ACC112 (cell line): ENCODE data around the gene ELOVL1.
A peak's percentile ranks its signal among the peaks of the same experiment; 100 is the strongest.

Experiments used
- H2AFZ ChIP-seq: fragments of 200-600 bp; sonication (generic); one replicate; pipeline ENCODE4 v1.6.0; 2017; ENCODE audit warnings: antibody characterized with exemption, low read length; ENCODE audit not compliant: unreplicated experiment
- H3K27ac ChIP-seq: fragments of 200-600 bp; sonication (generic); 2 replicates; pipeline ENCODE4 v1.5.1; 2014; ENCODE audit warnings: low read depth, mild to moderate bottlenecking, antibody characterized with exemption, low read length, moderate library complexity
- H3K27me3 ChIP-seq: fragments of 200-600 bp; sonication (generic); 2 replicates; pipeline ENCODE4 v1.6.1; 2014; ENCODE audit warnings: mild to moderate bottlenecking, antibody characterized with exemption, low read length, moderate library complexity, mixed read lengths; ENCODE audit not compliant: insufficient read depth
- H3K36me3 ChIP-seq: fragments of 200-600 bp; sonication (generic); 2 replicates; pipeline ENCODE4 v1.6.1; 2016; ENCODE audit warnings: mild to moderate bottlenecking, antibody characterized with exemption, low read length, moderate library complexity, mixed read lengths; ENCODE audit not compliant: insufficient read depth
- H3K4me1 ChIP-seq: fragments of 200-600 bp; sonication (generic); one replicate; pipeline ENCODE4 v1.6.1; 2016; ENCODE audit warnings: low read length, mixed read lengths; ENCODE audit not compliant: insufficient read depth, unreplicated experiment, control insufficient read depth
- H3K4me3 ChIP-seq: fragments of 200-600 bp; sonication (generic); 2 replicates; pipeline ENCODE4 v1.5.1; 2014; ENCODE audit warnings: mild to moderate bottlenecking, low read depth, low read length
- H3K79me2 ChIP-seq: fragments of 200-600 bp; sonication (generic); one replicate; pipeline ENCODE4 v1.6.0; 2016; ENCODE audit warnings: low read length; ENCODE audit not compliant: control insufficient read depth, unreplicated experiment, insufficient read depth

ELOVL1 gene

GRCh38 chr1:43366601-43367025 lies 1.2 kb downstream of the ELOVL1 start:
- H3K4me1 ChIP-seq, result peaks cover 49% of the 10 kb centered on the region
- peak overlapping the region; percentile 86 for H3K4me3 ChIP-seq
- no peak overlapping the region for H2AFZ ChIP-seq
- H3K79me2 ChIP-seq, result peaks cover 54% of the 10 kb centered on the region
- no peaks in the 10 kb centered on the region for H3K27me3 ChIP-seq
- no peak overlapping the region for H3K27ac ChIP-seq
- peaks cover 25% of the 10 kb centered on the region for H3K36me3 ChIP-seq

DNA sequence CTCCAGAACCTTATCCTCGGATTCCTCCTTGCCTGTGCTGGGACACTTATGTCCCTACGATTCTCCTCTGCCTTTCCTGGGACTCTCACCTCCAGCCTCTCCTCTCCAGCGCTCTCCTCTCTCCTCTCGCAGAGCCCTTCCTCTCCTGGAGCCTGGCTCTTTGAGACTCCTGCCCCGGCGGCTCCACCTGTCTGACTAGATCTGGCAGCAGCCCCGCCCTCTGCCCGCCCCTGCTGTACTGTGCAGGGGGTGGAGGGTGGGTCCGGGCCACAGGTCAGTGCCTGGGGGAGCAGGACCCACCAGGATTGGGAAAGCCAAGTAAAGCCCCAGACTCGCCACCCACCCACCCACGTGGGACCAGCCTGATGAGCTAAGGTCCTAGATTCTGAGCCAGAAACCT lies 1.6 kb downstream of the ELOVL1 start:
- Histone ChIP-seq H3K79me2 (peaks cover 58% of the 10 kb centered on the region), H3K27ac (no peak overlapping the region), H3K27me3 (no peaks in the 10 kb centered on the region), H3K4me1 (peaks cover 50% of the 10 kb centered on the region), H2AFZ (no peak overlapping the region), H3K36me3 (peaks cover 25% of the 10 kb centered on the region), H3K4me3 (peak overlapping the region; percentile 86)

DNA sequence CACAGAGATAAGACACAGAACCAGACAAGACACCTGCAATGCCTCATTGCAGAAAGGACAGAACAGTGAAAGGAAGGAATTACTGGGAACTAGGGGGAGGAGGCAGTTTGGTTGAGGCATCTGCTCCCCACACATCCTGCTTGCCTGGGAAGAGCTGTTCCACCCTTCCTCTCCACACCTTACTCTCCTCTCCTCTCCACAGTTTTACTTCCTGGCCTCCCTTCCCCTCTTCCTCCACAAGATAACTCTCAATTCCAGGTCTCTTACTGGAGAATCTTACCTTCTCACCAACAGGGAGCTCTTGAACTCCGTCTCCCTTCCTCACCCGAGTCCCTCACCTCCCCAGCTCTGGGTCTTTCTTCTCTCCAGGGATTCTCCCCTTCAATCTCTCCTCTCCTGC lies 2.1 kb downstream of the ELOVL1 start:
- Histone ChIP-seq H3K79me2 (peaks cover 60% of the 10 kb centered on the region), H3K27me3 (no peaks in the 10 kb centered on the region), H3K27ac (no peak overlapping the region), H3K4me1 (peaks cover 50% of the 10 kb centered on the region), H2AFZ (no peak overlapping the region), H3K36me3 (peaks cover 29% of the 10 kb centered on the region), H3K4me3 (peak overlapping the region; percentile 86; the same call in 1 of the 2 replicates)

GRCh38 chr1:43363935-43364525 lies 3.8 kb downstream of the ELOVL1 start:
- Histone ChIP-seq H3K79me2 (peaks cover 69% of the 10 kb centered on the region), H2AFZ (no peak overlapping the region), H3K27me3 (no peaks in the 10 kb centered on the region), H3K4me1 (peaks cover 56% of the 10 kb centered on the region), H3K27ac (no peak overlapping the region; the same call in 1 of the 2 replicates), H3K4me3 (no peak overlapping the region), H3K36me3 (peaks cover 34% of the 10 kb centered on the region)

- Histone ChIP-seq H3K27me3 (no peaks in the 10 kb centered on the region), H2AFZ (no peak overlapping the region), H3K4me1 (peaks cover 52% of the 10 kb centered on the region), H3K36me3 (peaks cover 34% of the 10 kb centered on the region), H3K79me2 (peaks cover 66% of the 10 kb centered on the region), H3K27ac (peak overlapping the region; percentile 47), H3K4me3 (no peak overlapping the region)
Observed at GRCh38 chr1:43363283-43363934, 4.4 kb downstream of the ELOVL1 start.

DNA sequence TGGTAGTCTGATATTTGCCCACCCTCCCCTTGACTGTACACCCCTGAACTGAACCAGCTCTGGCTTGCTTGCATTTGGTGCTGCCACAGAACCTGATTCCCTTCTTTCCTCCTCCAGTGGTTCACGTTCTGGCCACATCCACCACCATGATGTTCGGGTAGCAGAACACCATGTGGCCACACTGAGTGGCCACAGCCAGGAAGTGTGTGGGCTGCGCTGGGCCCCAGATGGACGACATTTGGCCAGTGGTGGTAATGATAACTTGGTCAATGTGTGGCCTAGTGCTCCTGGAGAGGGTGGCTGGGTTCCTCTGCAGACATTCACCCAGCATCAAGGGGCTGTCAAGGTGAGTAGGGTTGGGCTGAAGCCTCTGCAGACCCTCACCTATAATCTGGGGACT lies 7.2 kb downstream of the ELOVL1 start:
- Histone ChIP-seq H3K4me3 (peak overlapping the region; percentile 79), H3K27ac (no peak overlapping the region), H3K27me3 (no peaks in the 10 kb centered on the region), H3K36me3 (peaks cover 34% of the 10 kb centered on the region), H3K4me1 (peaks cover 45% of the 10 kb centered on the region), H2AFZ (no peak overlapping the region), H3K79me2 (peaks cover 47% of the 10 kb centered on the region)

GRCh38 chr1:43359696-43360095 lies 8.1 kb downstream of the ELOVL1 start:
- no peak overlapping the region for H2AFZ ChIP-seq
- H3K79me2 ChIP-seq, result peaks cover 40% of the 10 kb centered on the region
- peaks cover 48% of the 10 kb centered on the region for H3K4me1 ChIP-seq
- peaks cover 28% of the 10 kb centered on the region for H3K36me3 ChIP-seq
- peak overlapping the region; percentile 79 for H3K4me3 ChIP-seq
- peak overlapping the region; percentile 65; the same call in 1 of the 2 replicates for H3K27ac ChIP-seq
- no peaks in the 10 kb centered on the region for H3K27me3 ChIP-seq

DNA sequence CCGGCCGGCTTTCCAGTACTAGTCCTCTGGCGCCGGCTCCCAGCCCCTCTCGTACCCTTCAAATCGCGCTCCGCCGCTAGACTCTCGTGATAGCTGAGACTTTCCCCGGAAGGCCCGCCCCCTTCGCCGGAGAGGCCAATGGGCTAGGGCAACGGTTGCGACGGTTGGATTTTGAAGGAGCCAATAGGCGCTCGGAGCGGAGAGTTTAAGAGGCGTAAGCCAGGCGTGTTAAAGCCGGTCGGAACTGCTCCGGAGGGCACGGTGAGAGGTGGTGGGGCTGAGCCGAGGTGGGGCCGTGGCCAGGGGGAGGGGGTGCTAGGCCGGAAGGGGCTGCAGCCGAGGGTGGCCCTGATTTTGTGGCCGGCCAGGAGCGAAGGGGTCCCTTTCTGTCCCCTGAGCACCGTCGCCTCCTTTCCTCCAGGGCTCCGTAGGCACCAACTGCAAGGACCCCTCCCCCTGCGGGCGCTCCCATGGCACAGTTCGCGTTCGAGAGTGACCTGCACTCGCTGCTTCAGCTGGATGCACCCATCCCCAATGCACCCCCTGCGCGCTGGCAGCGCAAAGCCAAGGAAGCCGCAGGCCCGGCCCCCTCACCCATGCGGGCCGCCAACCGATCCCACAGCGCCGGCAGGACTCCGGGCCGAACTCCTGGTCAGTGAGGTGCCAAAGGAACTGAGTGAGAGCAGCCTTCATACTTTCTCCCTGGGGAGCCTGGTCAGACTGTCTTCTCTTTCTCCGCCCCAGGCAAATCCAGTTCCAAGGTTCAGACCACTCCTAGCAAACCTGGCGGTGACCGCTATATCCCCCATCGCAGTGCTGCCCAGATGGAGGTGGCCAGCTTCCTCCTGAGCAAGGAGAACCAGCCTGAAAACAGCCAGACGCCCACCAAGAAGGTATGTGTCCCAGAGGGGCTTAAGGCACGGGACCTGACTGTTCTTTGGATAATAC lies 8.8 kb downstream of the ELOVL1 start, which contains the start of gene CDC20:
TSS of gene CDC20 (plus strand) at position 236 of the 948 bp plus-strand sequence. CDS start at position 471, 235 bp downstream.
- peaks cover 55% of the 10 kb centered on the region for H3K4me1 ChIP-seq
- peak within 1 kb of the TSS; percentile 56 for H2AFZ ChIP-seq
- no peaks in the 10 kb centered on the region for H3K27me3 ChIP-seq
- H3K4me3 ChIP-seq, result peak within 1 kb of the TSS; percentile 79
- H3K36me3 ChIP-seq, result peaks cover 22% of the 10 kb centered on the region
- H3K27ac ChIP-seq, result peak within 1 kb of the TSS; percentile 65
- peaks cover 40% of the 10 kb centered on the region for H3K79me2 ChIP-seq

- peaks cover 17% of the 10 kb centered on the region for H3K36me3 ChIP-seq
- H3K27ac ChIP-seq, result peak overlapping the region; percentile 52
- no peaks in the 10 kb centered on the region for H3K27me3 ChIP-seq
- H2AFZ ChIP-seq, result peak overlapping the region; percentile 56
- peak overlapping the region; percentile 79 for H3K4me3 ChIP-seq
- H3K4me1 ChIP-seq, result peaks cover 48% of the 10 kb centered on the region
- peaks cover 40% of the 10 kb centered on the region for H3K79me2 ChIP-seq
Observed at GRCh38 chr1:43358121-43358745, 9.6 kb downstream of the ELOVL1 start.

GRCh38 chr1:43357251-43357650 lies 10.6 kb downstream of the ELOVL1 start:
- Histone ChIP-seq H3K4me1 (peaks cover 42% of the 10 kb centered on the region), H3K79me2 (peaks cover 38% of the 10 kb centered on the region), H2AFZ (no peak overlapping the region), H3K36me3 (peaks cover 15% of the 10 kb centered on the region), H3K27ac (no peak overlapping the region), H3K4me3 (no peak overlapping the region), H3K27me3 (no peaks in the 10 kb centered on the region)
